GM15510 (cell line): Measurements from ENCODE around the gene PHF14.

ENCODE experiments used
- POLR2A ChIP-seq: IDR thresholded peaks from 3 replicates; pipeline ENCODE4 v1.6.1; 2011; ENCODE audit warnings: borderline replicate concordance; ENCODE audit not compliant: insufficient read length; ENCODE audit errors: extremely low read depth

The PHF14 gene

DNA sequence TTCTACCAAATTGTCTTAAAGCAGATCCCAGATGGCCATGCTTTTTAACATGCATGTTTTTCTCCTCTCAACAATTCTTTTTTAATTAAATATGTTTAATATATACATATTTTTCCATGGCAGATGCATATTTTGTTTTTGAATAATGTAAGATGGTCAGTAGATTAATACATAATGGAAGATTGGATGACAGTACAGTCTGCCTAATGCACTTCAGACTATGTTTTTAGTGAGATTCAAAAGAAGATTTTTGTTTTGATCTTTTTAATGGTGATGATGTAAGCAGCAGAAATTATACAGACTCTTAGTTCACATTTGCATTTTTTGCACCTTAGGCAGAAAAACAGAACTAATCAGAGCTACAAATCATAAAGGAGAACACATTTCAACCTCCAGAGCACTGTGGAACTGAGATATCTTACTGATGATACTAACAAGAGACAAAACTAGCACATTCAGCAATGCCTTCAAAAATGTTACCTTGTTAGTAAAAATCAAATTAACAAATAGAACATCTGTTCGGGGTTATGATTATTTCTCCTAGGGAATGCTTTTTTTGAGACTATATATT is 203.4 kb downstream of the PHF14 start:
- TF ChIP-seq POLR2A: no peak

GRCh38 chr7:11177793-11178192 is 204.1 kb downstream of the PHF14 start:
- no peak for TF ChIP-seq POLR2A

DNA sequence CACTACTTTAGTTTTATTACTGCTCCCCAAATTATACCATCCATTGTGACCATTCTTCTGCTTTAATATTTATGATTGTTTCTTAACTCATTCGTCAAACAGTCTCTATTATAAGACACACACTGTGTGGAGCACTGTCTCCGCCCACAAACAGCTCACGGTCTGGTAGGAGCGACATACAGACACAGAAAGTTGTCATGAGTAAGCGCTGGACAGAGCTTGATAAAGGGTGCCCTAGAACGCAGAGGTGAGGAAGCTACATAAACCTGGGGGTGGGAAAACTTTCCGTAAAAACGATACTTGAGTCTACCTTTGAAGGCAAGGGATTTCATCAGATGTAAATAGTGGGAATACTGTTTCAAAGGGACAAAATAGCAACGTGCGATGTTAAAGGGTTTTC is 207.9 kb downstream of the PHF14 start:
- no peak for TF ChIP-seq POLR2A

DNA sequence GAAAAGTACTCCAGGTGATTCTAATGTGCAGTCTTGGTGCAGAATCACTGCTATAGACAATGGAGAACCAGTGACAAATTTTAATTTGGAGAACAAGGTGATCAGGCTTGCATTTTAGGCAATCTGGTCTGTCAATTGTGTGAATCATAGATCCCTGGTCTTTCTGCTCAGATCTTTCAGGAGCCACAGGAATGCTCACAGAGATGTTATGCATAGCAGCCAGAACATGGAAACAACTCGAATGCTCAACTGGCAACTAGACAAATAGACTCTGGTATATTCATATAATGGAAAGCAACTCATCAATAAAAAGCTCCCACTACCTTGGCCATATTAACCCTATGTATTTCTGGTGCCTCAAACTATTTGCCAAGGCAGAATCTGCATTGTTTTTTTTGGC is 209.1 kb downstream of the PHF14 start:
- TF ChIP-seq POLR2A: no peak

DNA sequence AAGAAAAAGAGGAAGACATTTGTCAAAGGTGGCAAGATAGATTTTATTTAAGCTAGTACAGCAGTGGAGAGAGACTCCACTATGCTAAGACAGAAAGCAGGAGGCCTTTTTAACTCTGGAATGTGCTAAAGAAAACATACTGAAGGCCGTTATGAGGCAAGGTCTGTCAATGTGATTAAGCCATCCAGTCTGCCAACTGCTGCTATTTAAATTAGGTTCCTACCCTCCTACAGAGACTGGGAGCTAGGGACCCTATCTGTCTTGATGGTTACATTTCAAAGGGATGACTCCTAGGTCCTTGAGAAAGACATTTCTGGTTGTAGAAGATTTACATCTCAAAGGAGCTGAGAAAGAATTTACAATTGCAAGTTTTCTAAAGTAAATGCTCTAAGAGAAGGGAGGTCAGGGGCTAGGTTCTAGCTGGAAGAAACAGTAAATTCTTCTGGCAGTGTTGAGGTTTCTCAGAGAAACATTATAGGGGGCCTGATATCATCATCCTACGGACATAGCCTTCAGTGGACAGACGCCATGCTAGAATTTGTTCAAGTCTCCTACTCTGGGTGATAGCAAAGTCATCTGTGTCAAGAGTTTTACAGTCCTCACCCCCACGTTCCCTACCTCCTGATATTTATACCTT is 211.6 kb downstream of the PHF14 start:
- TF ChIP-seq POLR2A: no peak

DNA sequence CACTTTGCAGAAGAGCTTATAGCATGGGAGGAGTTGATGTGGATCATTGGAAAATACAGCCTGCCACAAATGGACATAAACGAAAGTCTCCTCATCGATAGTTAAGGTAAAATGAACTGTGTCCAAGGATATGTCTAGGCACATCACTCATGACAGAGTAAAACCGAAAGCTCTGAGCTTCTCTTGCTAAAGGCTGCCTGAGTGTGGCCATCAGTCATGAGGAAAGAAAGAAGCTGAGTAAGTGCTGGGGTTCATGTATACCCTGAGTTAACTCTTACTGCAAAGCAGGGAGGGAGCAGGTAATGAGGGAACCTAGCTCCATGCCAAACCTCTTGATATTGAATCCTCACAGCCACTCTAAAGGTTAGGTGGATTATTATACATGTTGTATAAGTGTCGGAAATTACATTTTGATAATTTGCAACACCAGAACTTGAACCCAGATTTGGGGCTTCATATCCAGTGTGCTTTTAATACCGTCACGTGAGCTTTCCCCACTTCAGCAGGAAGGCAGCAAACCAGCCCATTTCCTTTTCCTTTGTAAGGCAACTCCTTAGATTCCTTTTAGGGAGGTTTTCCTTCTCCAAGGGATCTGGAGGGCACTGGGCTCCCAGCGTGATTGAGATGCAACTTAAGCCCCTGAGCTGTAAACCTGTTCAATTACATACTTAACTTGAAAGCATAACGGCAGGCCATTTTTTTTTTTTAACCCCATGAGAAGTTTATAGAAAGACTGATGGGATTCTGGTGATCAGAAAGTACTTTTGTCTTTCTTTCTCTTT is 215.0 kb downstream of the PHF14 start:
- no peak for TF ChIP-seq POLR2A

DNA sequence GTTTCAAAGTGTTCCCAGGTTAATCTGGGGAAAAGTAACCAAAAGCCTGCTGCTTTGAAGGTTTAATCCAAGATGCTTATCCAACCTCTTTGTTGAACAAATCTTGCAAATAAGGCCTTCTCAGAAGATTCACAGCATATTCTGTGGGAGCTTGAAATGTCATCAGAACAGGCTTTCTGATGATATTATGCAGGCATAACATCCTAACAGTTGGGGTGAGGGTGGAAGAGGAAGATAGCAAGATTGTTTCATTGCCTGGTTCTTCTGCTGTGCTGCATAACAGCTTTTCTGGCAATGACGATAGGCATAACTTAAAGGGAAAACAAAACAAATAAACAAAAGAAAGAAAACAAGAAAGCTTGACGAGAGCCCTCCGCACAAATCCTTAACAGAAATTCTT is 217.4 kb downstream of the PHF14 start:
- no peak for TF ChIP-seq POLR2A

DNA sequence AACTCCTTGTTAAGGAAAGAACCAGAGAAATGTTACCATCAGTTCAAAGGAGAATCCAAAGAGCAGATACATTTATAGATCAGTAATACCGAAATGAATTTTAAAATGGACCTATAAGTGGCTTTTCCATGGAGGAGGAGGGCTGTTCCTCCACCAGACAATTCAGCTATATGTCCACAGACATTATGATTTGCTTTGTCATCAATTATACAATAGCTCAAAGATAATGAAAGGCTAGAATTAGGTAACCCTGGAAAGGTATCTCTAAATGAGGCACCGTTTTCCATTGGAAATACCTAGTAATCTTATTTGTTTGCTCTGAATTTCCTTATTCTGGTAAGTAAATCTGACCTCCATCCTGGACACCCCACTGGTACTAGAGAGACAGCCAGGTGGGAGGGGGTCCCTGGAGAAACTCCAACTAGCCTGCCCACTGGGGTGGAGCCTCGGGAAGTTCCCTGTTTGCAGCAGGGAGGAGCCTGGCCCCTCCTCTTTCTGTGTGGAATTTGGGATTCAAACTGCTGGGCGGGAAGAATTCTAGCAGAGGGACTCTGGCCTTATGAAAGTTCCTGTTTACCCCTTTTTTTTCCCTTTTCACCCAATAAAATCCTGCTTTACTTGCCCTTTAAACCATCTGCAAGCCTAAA is 218.0 kb downstream of the PHF14 start:
- no peak for TF ChIP-seq POLR2A

GRCh38 chr7:11192506-11192905 is 218.8 kb downstream of the PHF14 start:
- no peak for TF ChIP-seq POLR2A

- TF ChIP-seq POLR2A: no peak
These were observed 219.6 kb downstream of the PHF14 start for GRCh38 chr7:11193131-11193867.

DNA sequence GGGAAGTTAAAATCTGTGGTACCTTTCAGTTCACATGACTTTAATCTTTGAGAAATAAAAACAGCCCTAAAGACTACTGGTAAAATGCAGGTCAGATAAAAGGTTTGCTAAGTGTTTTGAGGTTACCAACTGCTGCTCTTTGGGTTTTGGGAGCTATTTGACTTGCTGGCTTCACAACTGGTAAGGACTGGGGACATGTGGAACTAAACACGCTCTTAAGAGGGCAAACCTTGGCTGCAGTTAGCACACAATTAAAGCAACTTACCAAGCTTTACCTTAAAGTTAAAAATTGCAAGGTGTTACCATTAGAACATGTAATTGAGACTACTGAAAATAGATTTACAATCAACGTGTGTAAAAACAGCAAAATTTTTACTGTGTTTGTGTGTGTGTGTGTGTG is 220.2 kb downstream of the PHF14 start:
- TF ChIP-seq POLR2A: no peak

- no peak for TF ChIP-seq POLR2A
These were observed 220.8 kb downstream of the PHF14 start for GRCh38 chr7:11194492-11194891.

- TF ChIP-seq POLR2A: no peak
These were observed 221.8 kb downstream of the PHF14 start for GRCh38 chr7:11195502-11195901.

DNA sequence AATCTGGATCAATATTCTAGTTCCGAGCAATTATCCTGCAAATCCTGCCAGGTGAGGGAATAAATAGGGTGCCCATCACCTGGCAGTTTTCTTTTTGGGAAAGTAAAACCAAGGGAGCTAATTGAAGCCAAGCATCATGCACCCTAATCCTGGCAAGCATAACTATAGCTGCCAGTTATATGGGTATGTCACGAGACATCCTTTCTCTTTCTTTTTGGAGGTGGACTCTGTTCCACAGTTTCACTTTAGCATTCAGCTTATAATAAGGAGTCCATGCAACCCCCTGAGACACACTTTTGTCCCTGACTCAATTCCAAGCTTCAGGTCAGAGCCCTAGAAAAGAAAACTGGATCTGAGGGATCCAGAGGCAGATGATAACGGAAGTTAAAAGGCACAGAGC is 222.5 kb downstream of the PHF14 start:
- TF ChIP-seq POLR2A: no peak

DNA sequence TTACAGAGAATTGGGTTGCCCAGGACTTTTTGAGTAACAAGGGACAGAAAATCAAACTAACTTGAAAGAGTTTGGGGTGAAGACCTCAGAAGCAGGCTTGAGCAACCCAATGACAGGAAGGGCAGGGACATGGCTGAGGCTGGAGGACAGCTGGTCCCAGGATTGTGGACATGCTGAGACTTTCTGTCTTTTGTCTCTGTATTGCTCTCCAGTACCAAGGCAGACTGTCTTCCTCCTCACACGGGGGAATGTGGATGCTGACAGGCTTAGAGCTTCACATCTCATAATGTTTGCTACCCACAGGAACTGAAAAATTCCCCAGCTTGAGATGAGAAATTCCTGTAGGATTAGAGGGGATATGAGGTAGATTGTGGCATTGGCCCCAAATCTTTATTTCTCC is 229.6 kb downstream of the PHF14 start:
- no peak for TF ChIP-seq POLR2A

DNA sequence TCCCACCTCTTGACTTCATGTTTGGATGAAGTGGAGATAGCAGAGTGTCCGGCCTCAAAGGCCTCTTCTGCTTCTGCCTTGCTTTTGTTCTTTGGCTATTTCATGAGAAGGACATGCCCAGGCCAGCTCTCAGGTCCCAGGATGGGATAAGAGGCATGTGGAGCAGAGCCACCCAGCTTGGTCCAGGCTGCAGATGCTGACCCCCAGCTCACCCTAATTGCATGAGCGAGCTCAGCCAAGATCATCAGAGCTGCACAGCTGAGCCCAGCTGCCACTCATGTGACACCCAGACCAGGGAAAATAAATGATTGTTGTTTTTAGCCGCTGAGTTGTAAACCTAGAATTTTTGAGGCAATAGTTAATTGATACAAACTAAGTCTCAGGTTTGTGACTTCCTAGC is 230.0 kb downstream of the PHF14 start:
- no peak for TF ChIP-seq POLR2A
